Thyroid gland (tissue), 4 donors: ENCODE data around the gene CGA. TPM values are rescaled to one million over a fixed set of nuclear protein-coding genes. Genes with fewer than 3 reads are reported as not detected.

Source experiments
- DNase-seq, 2 donors: peaks; one replicate each; pipeline ENCODE4 v3.0.0-alpha.2; 2019
- H3K27ac ChIP-seq, 3 donors: fragments of 200-600 bp; sonication (generic); 1 replicate in 2 of 3; 2 replicates in 1 of 3; pipeline ENCODE4 v1.5.1; 2016 to 2019; ENCODE audit warnings: mild to moderate bottlenecking in 1 of 3, moderate library complexity in 1 of 3
- H3K27me3 ChIP-seq: fragments of 200-600 bp; sonication (generic); one replicate; pipeline ENCODE4 v1.5.1; 2019
- H3K36me3 ChIP-seq, 2 donors: fragments of 200-600 bp; sonication (generic); one replicate each; pipeline ENCODE4 v1.5.1; 2016 to 2019
- H3K4me1 ChIP-seq, 2 donors: fragments of 200-600 bp; sonication (generic); one replicate each; pipeline ENCODE4 v1.5.1; 2017 to 2019
- H3K4me3 ChIP-seq, 3 donors: fragments of 200-600 bp; sonication (generic); replicated peaks in 1 of 3; 1 replicate in 2 of 3; 2 replicates in 1 of 3; pipeline ENCODE4 v1.5.1; 2016; ENCODE audit warnings: mild to moderate bottlenecking in 1 of 3
- H3K9me3 ChIP-seq: fragments of 200-600 bp; sonication (generic); one replicate; pipeline ENCODE4 v1.5.1; 2017
- CTCF ChIP-seq, 6 experiments: fragments of 200-600 bp in 3 of 6; fragments of 450-650 bp in 3 of 6; sonication (generic) in 3 of 6; IDR thresholded peaks; one replicate each; pipeline ENCODE4 v1.5.1; 2016 to 2019; ENCODE audit warnings: antibody characterized with exemption in 6 of 6, mild to moderate bottlenecking in 2 of 6, inconsistent platforms in 1 of 6, moderate library complexity in 1 of 6
- POLR2A ChIP-seq, 2 donors: fragments of 450-650 bp; IDR thresholded peaks; one replicate each; pipeline ENCODE4 v1.6.1; 2017; ENCODE audit warnings: antibody characterized with exemption in 2 of 2, mild to moderate bottlenecking in 2 of 2, moderate library complexity in 1 of 2
- WGBS, 2 donors: methylation state at CpG; one replicate each; pipeline ENCODE4 v1.1.5; 2017; 5-methylcytosine and 5-hydroxymethylcytosine counted together
- intact Hi-C: fragments of 100-400 bp; cut with DNase I; formaldehyde crosslinking; loops from one replicate; pipeline ENCODE4 v1.15.1; 2023
- total RNA-seq, 4 donors: library from RNA; depleted of rRNA; stranded (reverse); fragments of >200 nt; gene quantifications; one replicate each; pipeline ENCODE4 v1.2.3, GENCODE V29; 2016

The CGA gene
- total RNA-seq, 4 donors from 2014 or later, result not detected

GRCh38 chr6:87068795-87069194, 26.1 kb downstream of the CGA start:
- TF ChIP-seq POLR2A (IDR thresholded peaks at IDR 0.05), result no peak
- TF ChIP-seq CTCF (IDR thresholded peaks at IDR 0.05), result no peak
- Histone ChIP-seq H3K4me3 (no peak overlapping the region), H3K4me1 (no peaks in the 10 kb centered on the region), H3K27me3 (no peaks in the 10 kb centered on the region), H3K9me3 (no peaks in the 10 kb centered on the region), H3K27ac (no peak overlapping the region), H3K36me3 (no peaks in the 10 kb centered on the region)
- no peak for DNase-seq
- WGBS, 2 donors, result 79 to 86% methylated on average over 3 of the region's 3 CpGs
- intact Hi-C loops, result no loop called here

GRCh38 chr6:87066449-87067333, 28.2 kb downstream of the CGA start:
- Histone ChIP-seq H3K27me3 (no peaks in the 10 kb centered on the region), H3K9me3 (no peaks in the 10 kb centered on the region)
- intact Hi-C loops, result no loop called here

GRCh38 chr6:87065117-87065516, 29.8 kb downstream of the CGA start:
- no peak for DNase-seq
- H3K9me3 ChIP-seq, result no peaks in the 10 kb centered on the region
- WGBS, 2 donors, result 84 to 87% methylated on average over 5 of the region's 5 CpGs
- no peak for TF ChIP-seq CTCF (IDR thresholded peaks at IDR 0.05)
- no peak for TF ChIP-seq POLR2A (IDR thresholded peaks at IDR 0.05)
- no peak overlapping the region for H3K4me3 ChIP-seq
- H3K4me1 ChIP-seq, result no peaks in the 10 kb centered on the region
- no peak overlapping the region for H3K27ac ChIP-seq
- H3K36me3 ChIP-seq, result no peaks in the 10 kb centered on the region
- H3K27me3 ChIP-seq, result no peaks in the 10 kb centered on the region
- intact Hi-C loops, result no loop called here

More at GRCh38 chr6:87066449-87067333, 28.2 kb downstream of the CGA start:
- Histone ChIP-seq H3K4me1 (no peaks in the 10 kb centered on the region), H3K4me3 (no peak overlapping the region), H3K27ac (no peak overlapping the region), H3K36me3 (no peaks in the 10 kb centered on the region)
- 27 to 34% methylated on average over 7 of the region's 7 CpGs for WGBS, 2 donors
- peak; percentile 31 to 39 for DNase-seq
- TF ChIP-seq POLR2A (IDR thresholded peaks at IDR 0.05), result no peak
- TF ChIP-seq CTCF (IDR thresholded peaks at IDR 0.05), result peak in 4 of 6 experiments; percentile 20 to 58 (median 44)

GRCh38 chr6:87059943-87060342, 35.0 kb downstream of the CGA start:
- H3K36me3 ChIP-seq, result no peaks in the 10 kb centered on the region
- H3K27me3 ChIP-seq, result no peaks in the 10 kb centered on the region
- DNase-seq, result no peak
- 94 to 95% methylated on average over 13 to 17 of the region's 18 CpGs for WGBS, 2 donors
- H3K27ac ChIP-seq, result no peak overlapping the region
- TF ChIP-seq CTCF (IDR thresholded peaks at IDR 0.05) (no peak), POLR2A (IDR thresholded peaks at IDR 0.05) (no peak)
- H3K4me3 ChIP-seq, result no peak overlapping the region
- H3K9me3 ChIP-seq, result no peaks in the 10 kb centered on the region
- no peaks in the 10 kb centered on the region for H3K4me1 ChIP-seq
- intact Hi-C loops, result no loop called here

- Histone ChIP-seq H3K27me3 (no peaks in the 10 kb centered on the region), H3K4me1 (no peaks in the 10 kb centered on the region), H3K9me3 (no peaks in the 10 kb centered on the region), H3K36me3 (no peaks in the 10 kb centered on the region), H3K4me3 (no peak overlapping the region), H3K27ac (no peak overlapping the region)
- WGBS, 2 donors, result 84 to 87% methylated on average over 3 of the region's 3 CpGs
- TF ChIP-seq POLR2A (IDR thresholded peaks at IDR 0.05) (no peak), CTCF (IDR thresholded peaks at IDR 0.05) (no peak)
- intact Hi-C loops, result no loop called here
- DNase-seq, result no peak
Measured at GRCh38 chr6:87054143-87054833, 40.6 kb downstream of the CGA start.
